Measurements from ENCODE around the gene DYNC1H1.

DNA sequence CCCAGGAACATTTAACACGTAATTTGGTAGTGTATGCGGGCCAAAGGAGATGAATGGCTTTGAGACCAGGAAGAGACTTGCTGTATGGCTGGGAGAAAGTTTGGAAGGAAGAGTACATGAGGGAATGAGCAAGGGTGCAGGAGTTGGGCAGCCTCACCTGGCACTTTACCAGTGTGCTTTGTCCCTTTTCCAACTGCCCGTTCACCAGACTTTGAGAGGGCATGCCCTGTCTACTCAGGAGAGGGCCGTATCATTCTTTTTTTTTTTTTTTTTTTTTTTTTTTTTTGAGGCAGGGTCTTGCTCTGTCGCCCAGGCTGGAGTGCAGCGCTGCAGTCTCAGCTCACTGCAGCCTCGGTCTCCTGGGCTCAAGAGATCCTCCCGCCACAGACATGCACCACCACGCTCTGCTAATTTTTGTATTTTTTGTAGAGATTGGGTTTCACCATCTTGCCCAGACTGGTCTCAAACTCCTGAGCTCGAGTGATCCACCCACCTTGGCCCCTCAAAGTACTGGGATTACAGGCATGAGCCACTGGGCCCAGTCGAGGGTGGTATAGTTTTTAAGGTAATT is 6.5 kb downstream of the DYNC1H1 start:
- no peak for TF ChIP-seq EZH2 (IDR thresholded peaks at IDR 0.05; ENCODE audit: low read length, missing control alignments)
- TF ChIP-seq, protein P1, sequence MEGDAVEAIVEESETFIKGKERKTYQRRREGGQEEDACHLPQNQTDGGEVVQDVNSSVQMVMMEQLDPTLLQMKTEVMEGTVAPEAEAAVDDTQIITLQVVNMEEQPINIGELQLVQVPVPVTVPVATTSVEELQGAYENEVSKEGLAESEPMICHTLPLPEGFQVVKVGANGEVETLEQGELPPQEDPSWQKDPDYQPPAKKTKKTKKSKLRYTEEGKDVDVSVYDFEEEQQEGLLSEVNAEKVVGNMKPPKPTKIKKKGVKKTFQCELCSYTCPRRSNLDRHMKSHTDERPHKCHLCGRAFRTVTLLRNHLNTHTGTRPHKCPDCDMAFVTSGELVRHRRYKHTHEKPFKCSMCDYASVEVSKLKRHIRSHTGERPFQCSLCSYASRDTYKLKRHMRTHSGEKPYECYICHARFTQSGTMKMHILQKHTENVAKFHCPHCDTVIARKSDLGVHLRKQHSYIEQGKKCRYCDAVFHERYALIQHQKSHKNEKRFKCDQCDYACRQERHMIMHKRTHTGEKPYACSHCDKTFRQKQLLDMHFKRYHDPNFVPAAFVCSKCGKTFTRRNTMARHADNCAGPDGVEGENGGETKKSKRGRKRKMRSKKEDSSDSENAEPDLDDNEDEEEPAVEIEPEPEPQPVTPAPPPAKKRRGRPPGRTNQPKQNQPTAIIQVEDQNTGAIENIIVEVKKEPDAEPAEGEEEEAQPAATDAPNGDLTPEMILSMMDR (conservative IDR thresholded peaks at IDR 0.05 in 1 of 2, IDR thresholded peaks at IDR 0.05 in 1 of 2; ENCODE audit: low read depth in 1 of 2, low read length in 2 of 2): no peak

Data from fibroblast of lung (primary cell).